Endodermal cell (in vitro differentiated cells): ENCODE results near the gene TRAF3. TPM values are rescaled to one million over a fixed set of nuclear protein-coding genes. Genes with fewer than 3 reads are reported as not detected.

Experiments
- DNase-seq: peaks from one replicate; pipeline ENCODE4 v3.0.0-alpha.2; 2017
- H3K27ac ChIP-seq: 2 replicates; pipeline ENCODE4 v1.5.1; 2013; ENCODE audit warnings: mild to moderate bottlenecking, low read depth, low read length, moderate library complexity
- H3K27me3 ChIP-seq: 2 replicates; pipeline ENCODE4 v1.6.1; 2013; ENCODE audit warnings: mild to moderate bottlenecking, low read length, moderate library complexity; ENCODE audit not compliant: insufficient read depth, control insufficient read depth, poor library complexity, severe bottlenecking
- H3K36me3 ChIP-seq: 2 replicates; pipeline ENCODE4 v1.7.0; 2013; ENCODE audit warnings: mild to moderate bottlenecking, low read length, moderate library complexity; ENCODE audit not compliant: control insufficient read depth, insufficient read depth
- H3K4me1 ChIP-seq: one replicate; pipeline ENCODE4 v1.7.0; 2013; ENCODE audit warnings: low read length; ENCODE audit not compliant: control insufficient read depth, insufficient read depth
- H3K4me3 ChIP-seq: 2 replicates; pipeline ENCODE4 v1.5.1; 2013; ENCODE audit warnings: mild to moderate bottlenecking, low read length, moderate library complexity
- H3K9ac ChIP-seq: 2 replicates; pipeline ENCODE4 v1.6.1; 2013; ENCODE audit warnings: mild to moderate bottlenecking, low read length, moderate library complexity; ENCODE audit not compliant: poor library complexity, severe bottlenecking; ENCODE audit errors: extremely low read depth
- H3K9me3 ChIP-seq: 2 replicates; pipeline ENCODE4 v1.6.1; 2013; ENCODE audit warnings: mild to moderate bottlenecking, low read length, moderate library complexity; ENCODE audit not compliant: control insufficient read depth
- H3K27ac Mint-ChIP-seq: 2 replicates; pipeline ENCODE4 v1.8.0; 2020; ENCODE audit warnings: mixed read lengths
- H3K27me3 Mint-ChIP-seq: 2 replicates; pipeline ENCODE4 v1.8.0; 2021; ENCODE audit warnings: mild to moderate bottlenecking, mixed read lengths; ENCODE audit not compliant: insufficient read depth
- H3K36me3 Mint-ChIP-seq: 2 replicates; pipeline ENCODE4 v1.8.0; 2020; ENCODE audit warnings: low read depth, mixed read lengths
- H3K4me1 Mint-ChIP-seq: 2 replicates; pipeline ENCODE4 v1.8.0; 2020; ENCODE audit warnings: mixed read lengths
- H3K4me3 Mint-ChIP-seq: 2 replicates; pipeline ENCODE4 v1.8.0; 2020; ENCODE audit warnings: mild to moderate bottlenecking, moderate library complexity, mixed read lengths
- H3K9me3 Mint-ChIP-seq: 2 replicates; pipeline ENCODE4 v1.8.0; 2020; ENCODE audit warnings: mild to moderate bottlenecking, mixed read lengths
- WGBS, 2 experiments: methylation state at CpG; one replicate each; pipeline versions ENCODE4 v1.1.5 to v1.1.7; 2013; ENCODE audit warnings: missing lambda C conversion rate in 2 of 2, mixed read lengths in 1 of 2; ENCODE audit not compliant: insufficient coverage in 1 of 2, insufficient read length in 1 of 2; 5-methylcytosine and 5-hydroxymethylcytosine counted together
- total RNA-seq, 2 donors: library from RNA; stranded (reverse); fragmentation: NEBNext Ultra II Directional in 1 of 2; extraction: Animal tissue kit (Norgen Biotek cat#: 25700) in 1 of 2; gene quantifications; 2 replicates in 1 of 2; 3 replicates in 1 of 2; pipeline ENCODE4 v1.2.1, GENCODE V29; 2021
- TF ChIP-seq, protein P1 (sequence below): fragments of 200-600 bp; sonication (generic); conservative IDR thresholded peaks from 2 replicates; pipeline ENCODE4 v1.5.0; 2021; ENCODE audit warnings: antibody characterized with exemption, mild to moderate bottlenecking

Gene TRAF3
- total RNA-seq, 2 donors from 2014 or later: 16.7 to 23.8 TPM

DNA sequence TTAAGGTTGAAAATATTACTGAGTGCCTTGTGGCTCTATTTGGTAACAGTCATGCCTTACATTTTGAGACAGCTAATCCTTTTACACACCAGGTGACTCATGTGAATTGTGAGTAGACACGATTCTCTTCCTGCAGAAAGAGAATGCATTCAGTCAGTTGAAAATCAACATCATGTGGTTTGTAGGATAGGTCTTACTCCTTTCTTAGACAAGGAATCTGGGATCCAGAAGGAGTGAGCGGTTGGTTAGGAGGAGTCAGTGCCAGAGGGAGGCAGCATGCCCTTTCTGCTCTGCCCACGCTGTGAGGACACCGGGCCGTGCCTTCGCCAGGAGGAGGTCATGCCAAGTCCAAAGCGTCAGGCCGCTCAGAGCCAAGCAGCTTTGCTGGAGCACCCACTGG, 47.6 kb downstream of the TRAF3 start:
- Mint-ChIP-seq H3K27me3 (no peaks in the 10 kb centered on the region), H3K27ac (no peak overlapping the region), H3K4me1 (peaks cover 17% of the 10 kb centered on the region), H3K9me3 (no peaks in the 10 kb centered on the region), H3K4me3 (no peak overlapping the region), H3K36me3 (no peaks in the 10 kb centered on the region)
- H3K27ac ChIP-seq: no peak overlapping the region
- DNase-seq: no peak
- WGBS, 2 experiments: 91 to 94% methylated on average over 7 to 8 of the region's 8 CpGs
- TF ChIP-seq, protein P1, sequence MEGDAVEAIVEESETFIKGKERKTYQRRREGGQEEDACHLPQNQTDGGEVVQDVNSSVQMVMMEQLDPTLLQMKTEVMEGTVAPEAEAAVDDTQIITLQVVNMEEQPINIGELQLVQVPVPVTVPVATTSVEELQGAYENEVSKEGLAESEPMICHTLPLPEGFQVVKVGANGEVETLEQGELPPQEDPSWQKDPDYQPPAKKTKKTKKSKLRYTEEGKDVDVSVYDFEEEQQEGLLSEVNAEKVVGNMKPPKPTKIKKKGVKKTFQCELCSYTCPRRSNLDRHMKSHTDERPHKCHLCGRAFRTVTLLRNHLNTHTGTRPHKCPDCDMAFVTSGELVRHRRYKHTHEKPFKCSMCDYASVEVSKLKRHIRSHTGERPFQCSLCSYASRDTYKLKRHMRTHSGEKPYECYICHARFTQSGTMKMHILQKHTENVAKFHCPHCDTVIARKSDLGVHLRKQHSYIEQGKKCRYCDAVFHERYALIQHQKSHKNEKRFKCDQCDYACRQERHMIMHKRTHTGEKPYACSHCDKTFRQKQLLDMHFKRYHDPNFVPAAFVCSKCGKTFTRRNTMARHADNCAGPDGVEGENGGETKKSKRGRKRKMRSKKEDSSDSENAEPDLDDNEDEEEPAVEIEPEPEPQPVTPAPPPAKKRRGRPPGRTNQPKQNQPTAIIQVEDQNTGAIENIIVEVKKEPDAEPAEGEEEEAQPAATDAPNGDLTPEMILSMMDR: no peak
- no peaks in the 10 kb centered on the region for H3K36me3 ChIP-seq
- no peak overlapping the region for H3K9ac ChIP-seq
- H3K27me3 ChIP-seq: no peaks in the 10 kb centered on the region
- no peaks in the 10 kb centered on the region for H3K9me3 ChIP-seq
- no peak overlapping the region for H3K4me3 ChIP-seq
- no peaks in the 10 kb centered on the region for H3K4me1 ChIP-seq

DNA sequence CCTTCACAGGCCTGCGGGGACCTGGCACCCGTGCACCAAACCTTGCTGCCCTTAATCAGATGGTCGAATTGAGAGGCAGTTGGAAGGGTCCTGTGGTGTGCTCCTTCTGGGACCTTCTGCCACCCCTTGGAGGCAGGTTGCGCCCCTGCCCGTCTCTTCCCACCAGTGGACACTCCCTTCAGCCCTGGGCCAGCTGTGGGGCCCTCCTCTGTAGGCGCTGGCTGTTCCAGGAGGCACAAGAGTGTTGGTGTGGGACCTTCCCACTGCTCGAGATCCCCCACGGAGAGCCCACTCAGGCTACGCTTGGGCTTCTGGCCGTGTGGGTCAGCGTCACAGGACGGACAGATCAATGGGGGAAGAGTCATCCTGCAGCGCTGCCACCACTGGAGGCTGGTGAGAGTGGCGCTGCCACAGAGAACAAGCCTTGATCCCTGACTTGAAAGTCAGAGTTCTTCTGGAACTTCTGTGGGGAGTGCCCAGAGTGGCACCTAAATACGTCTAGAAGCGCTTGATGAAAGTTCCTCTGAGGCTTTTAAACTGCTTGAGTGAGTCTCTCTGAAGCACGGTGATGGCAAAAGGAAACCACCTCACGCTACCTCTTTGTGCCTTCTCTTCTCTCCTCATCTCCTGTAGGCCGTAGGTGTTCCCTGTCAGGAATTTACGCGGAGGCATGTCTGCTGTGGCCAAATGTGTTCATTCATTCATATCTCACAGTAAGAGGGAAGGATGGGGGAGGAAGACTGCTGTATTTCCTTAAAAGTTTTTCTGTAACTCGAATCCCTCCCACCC, 48.3 kb downstream of the TRAF3 start:
- H3K27ac ChIP-seq: no peak overlapping the region
- Mint-ChIP-seq H3K9me3 (no peaks in the 10 kb centered on the region), H3K27ac (peak overlapping the region; percentile 37), H3K4me3 (no peak overlapping the region), H3K36me3 (no peaks in the 10 kb centered on the region), H3K27me3 (no peaks in the 10 kb centered on the region), H3K4me1 (peaks cover 16% of the 10 kb centered on the region)
- WGBS, 2 experiments: 92 to 94% methylated on average over 17 to 20 of the region's 22 CpGs
- H3K27me3 ChIP-seq: no peaks in the 10 kb centered on the region
- no peak for DNase-seq
- H3K4me3 ChIP-seq: no peak overlapping the region
- TF ChIP-seq, protein P1: no peak
- H3K9me3 ChIP-seq: no peaks in the 10 kb centered on the region
- H3K9ac ChIP-seq: no peak overlapping the region
- H3K4me1 ChIP-seq: no peaks in the 10 kb centered on the region
- H3K36me3 ChIP-seq: no peaks in the 10 kb centered on the region

DNA sequence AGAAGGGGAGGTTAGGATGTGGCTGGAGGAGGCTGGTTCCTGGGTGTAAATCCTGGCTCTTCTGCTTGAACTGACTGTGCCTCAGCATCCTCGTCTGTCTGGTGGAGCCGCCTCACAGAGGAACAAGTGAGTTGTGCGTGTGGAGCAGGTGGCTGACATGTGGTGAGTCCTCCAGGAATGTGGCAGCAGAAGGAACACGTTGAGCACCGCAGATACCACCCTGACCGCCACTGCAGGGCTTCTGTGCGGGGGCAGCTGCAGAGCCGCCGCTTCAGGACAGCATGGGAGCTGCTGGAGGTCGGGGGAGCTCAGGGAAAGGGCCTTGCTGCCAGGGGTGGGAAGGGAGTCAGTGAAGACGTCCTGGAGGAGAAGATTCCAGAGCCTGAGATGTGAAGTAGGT, 48.9 kb downstream of the TRAF3 start:
- Histone ChIP-seq H3K36me3 (no peaks in the 10 kb centered on the region), H3K4me3 (no peak overlapping the region), H3K9ac (no peak overlapping the region), H3K9me3 (no peaks in the 10 kb centered on the region), H3K27ac (no peak overlapping the region), H3K4me1 (no peaks in the 10 kb centered on the region), H3K27me3 (no peaks in the 10 kb centered on the region)
- no peak overlapping the region for H3K4me3 Mint-ChIP-seq
- no peaks in the 10 kb centered on the region for H3K9me3 Mint-ChIP-seq
- H3K27ac Mint-ChIP-seq: no peak overlapping the region
- H3K36me3 Mint-ChIP-seq: no peaks in the 10 kb centered on the region
- WGBS, 2 experiments: 93 to 96% methylated on average over 7 to 11 of the region's 11 CpGs
- no peaks in the 10 kb centered on the region for H3K27me3 Mint-ChIP-seq
- H3K4me1 Mint-ChIP-seq: peaks cover 16% of the 10 kb centered on the region
- TF ChIP-seq, protein P1: no peak
- no peak for DNase-seq
